Central memory CD8-positive, alpha-beta T cell (primary cell): ENCODE measurements around the gene INHA.

Source experiments
- ATAC-seq: fragments of 150-1000 bp; cut with Tn5 transposase; replicated peaks from 2 replicates; pipeline ENCODE4 v1.10.0; 2022; ENCODE audit warnings: mild to moderate bottlenecking, moderate FRiP score, moderate number of reproducible peaks; ENCODE audit not compliant: poor library complexity, severe bottlenecking; ENCODE audit errors: extremely low read depth
- DNase-seq, 2 donors: peaks; one replicate each; pipeline ENCODE4 v3.0.0; 2021; ENCODE audit warnings: low spot score in 2 of 2
- H3K27ac Mint-ChIP-seq: one replicate; pipeline ENCODE4 v1.8.0; 2022; ENCODE audit warnings: low read depth, mild to moderate bottlenecking, moderate library complexity, mixed read lengths
- H3K27me3 Mint-ChIP-seq: one replicate; pipeline ENCODE4 v1.8.0; 2022; ENCODE audit warnings: mixed read lengths
- H3K36me3 Mint-ChIP-seq: one replicate; pipeline ENCODE4 v1.8.0; 2022; ENCODE audit warnings: mild to moderate bottlenecking, moderate library complexity, mixed read lengths; ENCODE audit not compliant: insufficient read depth
- H3K4me1 Mint-ChIP-seq: one replicate; pipeline ENCODE4 v1.8.0; 2022; ENCODE audit warnings: mixed read lengths
- H3K4me3 Mint-ChIP-seq: one replicate; pipeline ENCODE4 v1.8.0; 2022; ENCODE audit warnings: mild to moderate bottlenecking, moderate library complexity, mixed read lengths
- H3K9me3 Mint-ChIP-seq: one replicate; pipeline ENCODE4 v1.8.0; 2022; ENCODE audit warnings: mixed read lengths

Gene INHA, protein sequence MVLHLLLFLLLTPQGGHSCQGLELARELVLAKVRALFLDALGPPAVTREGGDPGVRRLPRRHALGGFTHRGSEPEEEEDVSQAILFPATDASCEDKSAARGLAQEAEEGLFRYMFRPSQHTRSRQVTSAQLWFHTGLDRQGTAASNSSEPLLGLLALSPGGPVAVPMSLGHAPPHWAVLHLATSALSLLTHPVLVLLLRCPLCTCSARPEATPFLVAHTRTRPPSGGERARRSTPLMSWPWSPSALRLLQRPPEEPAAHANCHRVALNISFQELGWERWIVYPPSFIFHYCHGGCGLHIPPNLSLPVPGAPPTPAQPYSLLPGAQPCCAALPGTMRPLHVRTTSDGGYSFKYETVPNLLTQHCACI

DNA sequence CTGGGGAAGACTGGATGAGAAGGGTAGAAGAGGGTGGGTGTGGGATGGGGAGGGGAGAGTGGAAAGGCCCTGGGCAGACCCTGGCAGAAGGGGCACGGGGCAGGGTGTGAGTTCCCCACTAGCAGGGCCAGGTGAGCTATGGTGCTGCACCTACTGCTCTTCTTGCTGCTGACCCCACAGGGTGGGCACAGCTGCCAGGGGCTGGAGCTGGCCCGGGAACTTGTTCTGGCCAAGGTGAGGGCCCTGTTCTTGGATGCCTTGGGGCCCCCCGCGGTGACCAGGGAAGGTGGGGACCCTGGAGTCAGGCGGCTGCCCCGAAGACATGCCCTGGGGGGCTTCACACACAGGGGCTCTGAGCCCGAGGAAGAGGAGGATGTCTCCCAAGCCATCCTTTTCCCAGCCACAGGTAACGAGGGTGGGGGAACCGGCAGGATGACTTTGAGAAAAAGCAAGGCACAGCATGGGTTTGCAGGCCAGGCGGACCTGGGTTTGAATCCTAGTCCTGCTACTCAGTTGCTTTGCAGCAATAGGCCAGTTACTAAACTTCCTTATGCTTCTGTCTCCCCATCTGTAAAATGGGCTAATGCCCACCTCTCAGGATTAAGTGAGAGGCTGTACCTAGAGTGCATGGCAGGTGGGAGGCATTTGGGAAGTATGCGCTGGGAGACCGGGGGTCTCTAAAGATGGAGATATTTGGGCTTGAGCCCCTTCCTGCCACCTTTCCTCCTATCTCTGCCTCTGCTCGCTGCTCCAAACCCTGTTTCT, at the start of gene INHA:
TSS of gene INHA (plus strand) at position 74 of the 765 bp plus-strand sequence. CDS start at position 139, 65 bp downstream.
- Mint-ChIP-seq H3K4me3 (peak within 1 kb of the TSS; percentile 36), H3K27me3 (peaks cover 81% of the 10 kb centered on the region), H3K9me3 (no peaks in the 10 kb centered on the region), H3K4me1 (no peaks in the 10 kb centered on the region), H3K36me3 (no peaks in the 10 kb centered on the region), H3K27ac (no peak within 1 kb of the TSS)
- DNase-seq (no peak), ATAC-seq (no peak)

DNA sequence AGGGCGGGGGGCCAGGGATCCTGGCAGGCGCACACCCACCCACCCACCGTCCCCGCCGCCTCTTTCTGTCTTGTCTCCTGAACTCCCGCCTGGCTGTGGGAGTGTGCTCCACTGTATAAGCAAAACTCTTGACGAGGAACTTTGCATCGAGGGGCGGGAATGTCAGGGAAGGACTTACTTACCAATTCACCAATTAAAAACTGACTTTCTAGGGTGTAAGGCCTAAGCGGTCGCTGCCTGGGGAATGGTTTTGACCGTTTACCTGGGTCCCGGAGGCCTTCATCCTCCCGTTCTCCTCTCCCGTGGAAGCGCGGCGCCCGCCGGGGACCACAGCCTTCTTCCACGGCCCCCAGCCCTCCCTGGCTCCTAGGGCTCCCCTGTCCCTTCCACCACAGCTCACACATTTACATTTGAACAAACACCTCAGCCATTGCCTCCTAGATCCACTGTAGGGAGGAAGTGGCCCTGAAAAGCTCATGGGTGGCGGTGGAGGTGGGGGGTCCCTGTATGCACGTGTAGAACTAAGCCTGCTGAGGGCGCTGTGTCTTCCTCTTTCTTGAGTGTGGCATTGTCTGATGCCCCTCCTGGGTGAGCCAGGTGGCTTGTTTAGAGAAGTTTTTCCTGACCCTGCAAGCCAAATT, 49.0 kb upstream of the INHA start:
- Mint-ChIP-seq H3K9me3 (no peaks in the 10 kb centered on the region), H3K27me3 (peaks cover 95% of the 10 kb centered on the region), H3K36me3 (peaks cover 4% of the 10 kb centered on the region), H3K27ac (no peak overlapping the region), H3K4me1 (peaks cover 9% of the 10 kb centered on the region), H3K4me3 (no peak overlapping the region)
- no peak for DNase-seq
- ATAC-seq, result no peak

- DNase-seq (no peak), ATAC-seq (no peak)
- Mint-ChIP-seq H3K9me3 (no peaks in the 10 kb centered on the region), H3K27ac (no peak overlapping the region), H3K4me1 (peaks cover 9% of the 10 kb centered on the region), H3K36me3 (peaks cover 4% of the 10 kb centered on the region), H3K27me3 (peaks cover 95% of the 10 kb centered on the region), H3K4me3 (no peak overlapping the region)
Measured at GRCh38 chr2:219524817-219525216, 47.3 kb upstream of the INHA start.

GRCh38 chr2:219525533-219526232, 46.4 kb upstream of the INHA start:
- H3K27ac Mint-ChIP-seq, result no peak overlapping the region

DNA sequence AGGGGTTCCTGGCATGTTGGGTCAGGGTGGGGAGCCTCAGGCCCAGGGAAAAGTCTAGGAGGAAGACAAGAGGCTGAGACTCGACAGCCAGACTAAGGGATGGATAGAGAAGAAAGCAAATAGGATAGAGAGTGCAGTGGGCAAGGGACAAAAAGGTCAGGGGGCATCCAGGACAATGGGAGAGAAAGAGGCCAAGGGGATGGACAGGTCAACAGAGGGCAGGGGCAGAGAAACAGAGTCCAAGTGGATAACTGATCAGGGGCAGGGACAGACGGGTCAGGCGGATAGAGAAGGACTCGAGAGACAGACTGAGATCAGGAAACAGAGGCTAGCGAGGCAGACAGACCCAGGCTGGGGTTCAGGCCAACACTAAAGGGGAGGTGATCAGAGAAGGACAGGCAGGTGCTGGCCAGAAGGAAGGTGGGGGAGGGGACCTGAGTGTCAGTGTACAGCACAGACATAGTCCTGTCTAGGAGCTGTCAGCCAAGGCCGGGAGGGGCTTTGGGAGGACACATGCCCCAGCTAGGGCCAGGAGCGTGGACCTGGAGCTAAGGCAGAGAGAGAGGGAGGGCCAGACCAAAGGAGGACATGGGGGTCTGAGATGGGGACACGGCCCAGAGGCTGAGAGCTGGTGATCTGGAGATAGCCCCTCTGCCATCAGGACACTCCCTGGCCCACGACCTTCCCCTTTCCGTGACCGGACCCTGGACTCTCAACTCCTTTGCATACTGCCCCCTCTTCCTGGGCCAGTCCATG, 45.6 kb upstream of the INHA start:
- ATAC-seq (no peak), DNase-seq (no peak)
- Mint-ChIP-seq H3K27ac (no peak overlapping the region), H3K27me3 (peaks cover 95% of the 10 kb centered on the region), H3K9me3 (no peaks in the 10 kb centered on the region), H3K4me1 (peaks cover 8% of the 10 kb centered on the region), H3K36me3 (peaks cover 2% of the 10 kb centered on the region), H3K4me3 (no peak overlapping the region)

More at GRCh38 chr2:219525533-219526232, 46.4 kb upstream of the INHA start:
- no peaks in the 10 kb centered on the region for H3K9me3 Mint-ChIP-seq
- DNase-seq, result no peak
- peaks cover 95% of the 10 kb centered on the region for H3K27me3 Mint-ChIP-seq
- no peak overlapping the region for H3K4me3 Mint-ChIP-seq
- peaks cover 2% of the 10 kb centered on the region for H3K36me3 Mint-ChIP-seq
- H3K4me1 Mint-ChIP-seq, result peaks cover 9% of the 10 kb centered on the region
- no peak for ATAC-seq

DNA sequence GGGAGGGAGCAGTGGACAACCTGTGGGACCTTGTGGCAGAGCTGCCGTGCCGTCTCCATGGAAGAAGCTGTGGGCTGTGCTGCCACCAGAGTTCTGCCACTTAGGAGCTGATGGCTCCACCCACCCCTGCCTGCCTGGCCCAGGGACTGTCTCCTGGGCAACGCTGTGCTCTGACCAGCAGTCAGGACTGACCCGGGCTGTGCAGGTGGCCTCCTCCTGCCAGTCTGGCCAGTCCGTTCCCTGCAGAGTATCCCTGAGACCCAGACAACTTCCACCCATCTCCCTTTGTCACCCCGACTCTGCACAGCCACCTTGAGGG, 45.1 kb upstream of the INHA start:
- peaks cover 2% of the 10 kb centered on the region for H3K4me1 Mint-ChIP-seq
- H3K27ac Mint-ChIP-seq, result no peak overlapping the region
- H3K27me3 Mint-ChIP-seq, result peaks cover 93% of the 10 kb centered on the region
- no peaks in the 10 kb centered on the region for H3K9me3 Mint-ChIP-seq
- peaks cover 1% of the 10 kb centered on the region for H3K36me3 Mint-ChIP-seq
- DNase-seq, result no peak
- no peak overlapping the region for H3K4me3 Mint-ChIP-seq
- ATAC-seq, result no peak

DNA sequence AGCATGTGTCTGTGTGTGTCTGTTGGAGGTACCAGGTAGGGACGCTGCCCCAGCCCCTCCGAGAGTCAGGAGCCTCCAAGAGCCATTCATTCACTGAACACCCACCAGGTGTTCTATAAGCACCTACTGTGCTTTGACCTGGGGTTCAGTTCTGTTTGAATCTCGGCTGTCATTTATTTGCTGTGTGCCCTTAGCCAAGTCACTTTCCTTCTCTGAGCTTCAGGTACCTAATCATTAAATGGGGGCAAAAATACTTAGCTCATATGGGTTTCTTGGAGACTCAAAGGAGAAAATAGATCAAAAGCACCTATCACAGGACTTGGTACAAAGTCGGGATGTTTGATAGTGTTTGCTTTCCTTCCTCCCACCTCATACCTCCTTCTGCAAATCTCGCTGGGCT, 44.6 kb upstream of the INHA start:
- Mint-ChIP-seq H3K9me3 (no peaks in the 10 kb centered on the region), H3K27ac (no peak overlapping the region), H3K4me3 (no peak overlapping the region), H3K4me1 (no peaks in the 10 kb centered on the region), H3K36me3 (no peaks in the 10 kb centered on the region), H3K27me3 (peaks cover 93% of the 10 kb centered on the region)
- DNase-seq, result no peak
- no peak for ATAC-seq

DNA sequence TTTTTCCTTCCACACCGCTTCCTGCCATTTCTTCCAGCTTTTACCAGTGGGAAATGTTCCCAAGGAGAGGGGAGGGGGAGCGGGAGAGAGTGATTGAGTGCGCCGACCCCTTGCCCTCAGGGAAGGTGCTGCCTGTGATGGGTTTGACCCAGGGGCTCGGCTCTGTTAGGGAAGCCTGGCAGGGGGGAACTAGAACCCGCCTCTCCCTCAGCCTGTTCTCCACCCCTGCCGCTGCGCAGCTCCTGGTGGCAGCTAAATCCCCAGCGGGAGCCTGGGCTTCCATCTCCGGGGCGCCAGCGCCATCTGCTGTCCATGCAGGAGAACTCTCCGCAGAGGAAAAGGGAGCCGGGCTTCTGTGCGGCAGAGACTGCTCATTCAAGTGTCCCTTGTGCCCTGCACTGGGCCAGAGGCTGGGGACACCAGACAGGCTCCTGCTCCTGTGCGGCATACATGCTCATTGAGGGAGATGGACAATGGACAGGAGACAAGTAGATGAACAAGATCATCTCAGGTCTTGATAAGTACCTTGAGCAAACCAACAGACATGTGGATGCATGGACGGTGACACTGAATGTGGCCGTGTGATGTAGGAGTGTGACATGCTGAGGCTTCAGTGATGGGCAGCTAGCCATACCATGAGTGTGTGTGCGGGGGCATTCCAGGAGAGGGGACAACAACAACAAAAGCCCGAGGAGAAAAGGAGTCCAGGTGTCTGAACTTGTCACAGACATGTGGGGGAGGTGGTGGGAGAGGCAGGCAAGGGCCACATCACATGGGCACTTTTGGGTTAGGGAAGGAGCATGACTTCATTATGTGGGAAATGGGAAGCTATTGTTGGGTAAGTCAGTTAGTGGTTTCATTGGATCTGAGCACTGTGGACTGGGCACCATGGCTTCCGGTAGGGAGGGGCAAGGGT, 41.8 kb upstream of the INHA start:
- no peak overlapping the region for H3K27ac Mint-ChIP-seq

DNA sequence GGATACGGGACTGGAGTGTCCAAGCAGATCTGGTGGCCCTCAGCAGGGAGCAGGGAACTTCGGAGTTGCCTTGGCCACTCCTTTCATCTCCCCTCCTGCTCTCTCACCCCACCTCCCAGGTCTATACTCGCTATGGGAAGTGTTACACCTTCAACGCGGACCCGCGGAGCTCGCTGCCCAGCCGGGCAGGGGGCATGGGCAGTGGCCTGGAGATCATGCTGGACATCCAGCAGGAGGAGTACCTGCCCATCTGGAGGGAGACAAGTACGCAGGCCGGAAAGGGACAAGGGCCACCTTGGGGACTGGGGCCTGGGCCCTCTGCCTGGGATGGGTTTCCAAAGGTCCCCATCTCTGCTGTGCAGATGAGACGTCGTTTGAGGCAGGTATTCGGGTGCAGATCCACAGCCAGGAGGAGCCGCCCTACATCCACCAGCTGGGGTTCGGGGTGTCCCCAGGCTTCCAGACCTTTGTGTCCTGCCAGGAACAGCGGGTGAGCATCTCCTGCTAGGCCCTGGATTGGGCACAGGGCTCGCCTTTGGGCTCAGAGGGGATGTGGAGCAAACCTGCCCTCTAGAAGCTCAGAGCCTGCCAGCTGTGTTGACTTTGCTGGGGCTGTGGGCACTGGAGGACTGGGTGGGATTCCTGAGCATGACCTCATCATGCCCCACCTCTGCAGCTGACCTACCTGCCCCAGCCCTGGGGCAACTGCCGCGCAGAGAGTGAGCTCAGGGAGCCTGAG, 40.3 kb upstream of the INHA start:
- peaks cover 82% of the 10 kb centered on the region for H3K27me3 Mint-ChIP-seq
- H3K9me3 Mint-ChIP-seq, result no peaks in the 10 kb centered on the region
- H3K4me1 Mint-ChIP-seq, result no peaks in the 10 kb centered on the region
- no peak overlapping the region for H3K4me3 Mint-ChIP-seq
- H3K36me3 Mint-ChIP-seq, result no peaks in the 10 kb centered on the region
- no peak overlapping the region for H3K27ac Mint-ChIP-seq
- DNase-seq (no peak), ATAC-seq (no peak)

More for the DNA sequence above, 41.8 kb upstream of the INHA start:
- Mint-ChIP-seq H3K4me3 (no peak overlapping the region), H3K27me3 (peaks cover 91% of the 10 kb centered on the region), H3K4me1 (no peaks in the 10 kb centered on the region), H3K36me3 (no peaks in the 10 kb centered on the region), H3K9me3 (no peaks in the 10 kb centered on the region)
- DNase-seq (peak; percentile 71 to 84), ATAC-seq (peak; percentile 89)

DNA sequence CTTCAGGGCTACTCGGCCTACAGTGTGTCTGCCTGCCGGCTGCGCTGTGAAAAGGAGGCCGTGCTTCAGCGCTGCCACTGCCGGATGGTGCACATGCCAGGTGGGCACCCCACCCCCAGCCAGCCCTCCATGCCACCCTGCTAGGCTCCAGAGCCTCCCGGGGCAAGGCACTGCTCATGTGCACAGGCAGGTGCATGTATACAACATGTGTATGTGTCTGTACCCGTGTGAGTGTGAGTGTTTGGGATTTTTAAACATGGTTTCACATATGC, 39.8 kb upstream of the INHA start:
- H3K36me3 Mint-ChIP-seq, result peaks cover 2% of the 10 kb centered on the region
- DNase-seq, result no peak
- no peaks in the 10 kb centered on the region for H3K4me1 Mint-ChIP-seq
- no peak overlapping the region for H3K4me3 Mint-ChIP-seq
- peaks cover 77% of the 10 kb centered on the region for H3K27me3 Mint-ChIP-seq
- H3K9me3 Mint-ChIP-seq, result no peaks in the 10 kb centered on the region
- no peak overlapping the region for H3K27ac Mint-ChIP-seq
- ATAC-seq, result no peak
